Upper lobe of left lung (tissue), 6 donors: ENCODE measurements around the gene VWA3A. TPM values are rescaled to one million over a fixed set of nuclear protein-coding genes. Genes with fewer than 3 reads are reported as not detected.

Experiments used
- ATAC-seq, 2 donors: fragments of 200-7000 bp; cut with Tn5 transposase; one replicate each; pipeline ENCODE4 v1.9.1; 2022; ENCODE audit warnings: mild to moderate bottlenecking in 2 of 2, moderate library complexity in 2 of 2; ENCODE audit not compliant: low FRiP score in 2 of 2
- DNase-seq, 2 donors: peaks; one replicate each; pipeline ENCODE4 v3.0.0-alpha.2; 2019 to 2020
- H3K27ac ChIP-seq, 4 donors: fragments of 200-600 bp; sonication (generic); one replicate each; pipeline ENCODE4 v1.5.1; 2016 to 2019
- H3K27me3 ChIP-seq, 4 donors: fragments of 200-600 bp; sonication (generic); one replicate each; pipeline ENCODE4 v1.5.1; 2017 to 2019
- H3K36me3 ChIP-seq, 4 donors: fragments of 200-600 bp; sonication (generic); one replicate each; pipeline ENCODE4 v1.5.1; 2016 to 2019
- H3K4me1 ChIP-seq, 4 donors: fragments of 200-600 bp; sonication (generic); one replicate each; pipeline ENCODE4 v1.5.1; 2018 to 2019
- H3K4me3 ChIP-seq, 4 donors: fragments of 200-600 bp; sonication (generic); one replicate each; pipeline ENCODE4 v1.5.1; 2017 to 2019; ENCODE audit warnings: mild to moderate bottlenecking in 2 of 4, moderate library complexity in 1 of 4
- H3K9me3 ChIP-seq, 4 donors: fragments of 200-600 bp; sonication (generic); one replicate each; pipeline ENCODE4 v1.5.1; 2018 to 2019
- CTCF ChIP-seq, 6 experiments: fragments of 450-650 bp in 4 of 6; fragments of 200-600 bp in 2 of 6; sonication (generic) in 2 of 6; IDR thresholded peaks; one replicate each; pipeline ENCODE4 v1.5.1; 2016 to 2019; ENCODE audit warnings: antibody characterized with exemption in 6 of 6
- EP300 ChIP-seq, 4 donors: sonication (generic); formaldehyde crosslinking; IDR thresholded peaks; one replicate each; pipeline ENCODE4 v1.5.1; 2017; ENCODE audit warnings: antibody characterized with exemption in 4 of 4, control low read depth in 2 of 4
- POLR2A ChIP-seq, 4 donors: fragments of 450-650 bp; IDR thresholded peaks; one replicate each; pipeline ENCODE4 v1.5.1; 2016 to 2017; ENCODE audit warnings: antibody characterized with exemption in 4 of 4, mild to moderate bottlenecking in 2 of 4
- POLR2AphosphoS5 ChIP-seq, 2 donors: sonication (generic); formaldehyde crosslinking; IDR thresholded peaks; one replicate each; pipeline ENCODE4 v1.5.1; 2017; ENCODE audit warnings: antibody characterized with exemption in 2 of 2
- WGBS, 2 donors: methylation state at CpG; one replicate each; pipeline ENCODE4 v1.1.5; 2017 to 2018; 5-methylcytosine and 5-hydroxymethylcytosine counted together
- total RNA-seq, 6 donors: library from RNA; depleted of rRNA in 4 of 6; stranded (reverse); fragments of >200 nt in 4 of 6; gene quantifications; one replicate each; pipeline versions ENCODE4 v1.1.0 to v1.2.1, GENCODE V29; 2016 to 2021
- donor health status: DM: no; HTN: no; CAD: no; lungs with moderate emphysema.
- donor health status: DM: no; HTN: yes; CAD: no; lungs with severe emphysema.

Gene VWA3A
- total RNA-seq, 6 donors from 2014 or later: 0.43 to 47.8 (median 14.9) TPM

GRCh38 chr16:22177968-22178930 is 85.9 kb downstream of the VWA3A start:
- TF ChIP-seq EP300 (IDR thresholded peaks at IDR 0.05) (no peak), POLR2AphosphoS5 (IDR thresholded peaks at IDR 0.05) (no peak), POLR2A (IDR thresholded peaks at IDR 0.05) (no peak), CTCF (IDR thresholded peaks at IDR 0.05) (no peak)
- no peaks in the 10 kb centered on the region for H3K4me1 ChIP-seq
- no peaks in the 10 kb centered on the region for H3K27me3 ChIP-seq
- ATAC-seq (peak; percentile 23 to 30), DNase-seq (no peak)
- no peaks in the 10 kb centered on the region for H3K36me3 ChIP-seq
- WGBS, 2 donors: 70 to 83% methylated on average over 15 to 18 of the region's 18 CpGs
- no peaks in the 10 kb centered on the region for H3K9me3 ChIP-seq
- H3K27ac ChIP-seq: no peak overlapping the region
- no peak overlapping the region for H3K4me3 ChIP-seq

- TF ChIP-seq POLR2A (IDR thresholded peaks at IDR 0.05) (no peak), POLR2AphosphoS5 (IDR thresholded peaks at IDR 0.05) (no peak), CTCF (IDR thresholded peaks at IDR 0.05) (no peak), EP300 (IDR thresholded peaks at IDR 0.05) (no peak)
- no peaks in the 10 kb centered on the region for H3K4me1 ChIP-seq
Observed at GRCh38 chr16:22181426-22181825, 89.1 kb downstream of the VWA3A start.

GRCh38 chr16:22181843-22182242 is 89.5 kb downstream of the VWA3A start:
- no peak for TF ChIP-seq POLR2AphosphoS5 (IDR thresholded peaks at IDR 0.05)
- TF ChIP-seq POLR2A (IDR thresholded peaks at IDR 0.05): no peak
- TF ChIP-seq EP300 (IDR thresholded peaks at IDR 0.05): no peak
- TF ChIP-seq CTCF (IDR thresholded peaks at IDR 0.05): no peak
- ATAC-seq: no peak
- no peaks in the 10 kb centered on the region for H3K27me3 ChIP-seq
- no peaks in the 10 kb centered on the region for H3K36me3 ChIP-seq
- no peak overlapping the region for H3K4me3 ChIP-seq
- WGBS, 2 donors: 84 to 87% methylated on average over 7 of the region's 7 CpGs
- H3K4me1 ChIP-seq: no peaks in the 10 kb centered on the region
- DNase-seq: no peak
- no peaks in the 10 kb centered on the region for H3K9me3 ChIP-seq
- no peak overlapping the region for H3K27ac ChIP-seq

More at GRCh38 chr16:22181426-22181825, 89.1 kb downstream of the VWA3A start:
- Histone ChIP-seq H3K9me3 (no peaks in the 10 kb centered on the region), H3K36me3 (no peaks in the 10 kb centered on the region), H3K4me3 (no peak overlapping the region), H3K27me3 (no peaks in the 10 kb centered on the region), H3K27ac (no peak overlapping the region)
- no peak for ATAC-seq
- WGBS, 2 donors: 91 to 93% methylated on average over 11 of the region's 11 CpGs
- peak in 1 of 2 donors; percentile 56 for DNase-seq

GRCh38 chr16:22183335-22183734 is 91.0 kb downstream of the VWA3A start:
- WGBS, 2 donors: 90 to 93% methylated on average over 5 of the region's 5 CpGs
- H3K4me1 ChIP-seq: peaks cover under 1 to 3% (median 2%) of the 10 kb centered on the region in 4 donors
- H3K4me3 ChIP-seq: no peak overlapping the region
- TF ChIP-seq POLR2A (IDR thresholded peaks at IDR 0.05) (no peak), CTCF (IDR thresholded peaks at IDR 0.05) (no peak), EP300 (IDR thresholded peaks at IDR 0.05) (no peak), POLR2AphosphoS5 (IDR thresholded peaks at IDR 0.05) (no peak)
- H3K9me3 ChIP-seq: no peaks in the 10 kb centered on the region
- H3K27ac ChIP-seq: no peak overlapping the region
- no peaks in the 10 kb centered on the region for H3K27me3 ChIP-seq
- no peak for ATAC-seq
- DNase-seq: no peak
- H3K36me3 ChIP-seq: no peaks in the 10 kb centered on the region
